ENCODE results near the gene NCKAP5. TPM values are rescaled to one million over a fixed set of nuclear protein-coding genes. Genes with fewer than 3 reads are reported as not detected.

The NCKAP5 gene
- total and polyA plus RNA-seq, 2 of the 13 experiments (the other 11 are each of a cell fraction or from before 2014, with no cell fraction given): 0.01 TPM; not detected in 1

GRCh38 chr2:132725748-132726147 is 842.5 kb downstream of the NCKAP5 start:
- POLR2A ChIA-PET: no interaction called here
- BruUV-seq (replicated peaks): no TSS peak

More at GRCh38 chr2:132725748-132726147, 842.5 kb downstream of the NCKAP5 start:
- Histone ChIP-seq H3K4me1 (ENCODE audit: insufficient read depth, low read length) (no peaks in the 10 kb centered on the region), H3K79me2 (ENCODE audit: insufficient read depth, low read length) (no peaks in the 10 kb centered on the region), H3K4me3 (replicated peaks in 1 of 3; ENCODE audit: insufficient read depth in 1 of 3, low read depth in 2 of 3, low read length in 3 of 3) (no peak overlapping the region), H3K27ac (ENCODE audit: extremely low read length, insufficient read depth, low read length) (no peak overlapping the region), H3K4me2 (ENCODE audit: low read depth, low read length) (no peak overlapping the region), H3K27me3 (ENCODE audit: control insufficient read depth in 1 of 2, insufficient read depth in 2 of 2, low read length in 2 of 2) (no peaks in the 10 kb centered on the region), H3K9me3 (ENCODE audit: low read length) (peaks cover 17% of the 10 kb centered on the region; the same call in 1 of the 2 replicates), H4K20me1 (ENCODE audit: insufficient read depth, low read length) (no peaks in the 10 kb centered on the region), H2AFZ (ENCODE audit: low read length) (no peak overlapping the region), H3K36me3 (replicated peaks in 1 of 2; ENCODE audit: control insufficient read depth in 1 of 2, insufficient read depth in 2 of 2, low read length in 2 of 2) (no peaks in the 10 kb centered on the region), H3K9ac (ENCODE audit: insufficient read depth, low read depth, low read length) (no peak overlapping the region)
- WGBS (ENCODE audit: low lambda C conversion rate): 40% methylated on average over 9 of the region's 9 CpGs
- in situ Hi-C loops (cut with HindIII; ENCODE audit: extremely low pct_ligation_motif_present, low pct_unique_long_range_greater_than_20kb): no loop called here
- no peak for FAIRE-seq
- TF ChIP-seq GATAD2A (CRISPR knock-in tag; IDR thresholded peaks at IDR 0.05) (no peak), ZNF713 (CRISPR knock-in tag; IDR thresholded peaks at IDR 0.05) (no peak), GATA4 (IDR thresholded peaks at IDR 0.05; ENCODE audit: borderline replicate concordance, low read depth) (no peak), KLF6 (CRISPR knock-in tag; IDR thresholded peaks at IDR 0.05) (no peak), SMYD3 (CRISPR knock-in tag; IDR thresholded peaks at IDR 0.05) (no peak), ZNF615 (CRISPR knock-in tag; IDR thresholded peaks at IDR 0.05; ENCODE audit: borderline replicate concordance) (no peak), ZNF770 (CRISPR knock-in tag; IDR thresholded peaks at IDR 0.05) (no peak), HNF4G (IDR thresholded peaks at IDR 0.05; ENCODE audit: borderline replicate concordance, low read depth, low read length) (no peak), HNF4G (CRISPR knock-in tag; IDR thresholded peaks at IDR 0.05; ENCODE audit: borderline replicate concordance, low read depth) (no peak), ZNF775 (CRISPR knock-in tag; IDR thresholded peaks at IDR 0.05; ENCODE audit: borderline replicate concordance) (no peak), ELF4 (CRISPR knock-in tag; IDR thresholded peaks at IDR 0.05; ENCODE audit: borderline replicate concordance) (no peak), PRDM4 (CRISPR knock-in tag; IDR thresholded peaks at IDR 0.05; ENCODE audit: borderline replicate concordance) (no peak), ZFP36L1 (CRISPR knock-in tag; IDR thresholded peaks at IDR 0.05) (no peak), ZNF547 (CRISPR knock-in tag; IDR thresholded peaks at IDR 0.05) (no peak), U2AF1 (optimal IDR thresholded peaks at IDR 0.05; ENCODE audit: low read depth, low read length) (no peak), HBP1 (CRISPR knock-in tag; IDR thresholded peaks at IDR 0.05; ENCODE audit: low read depth) (no peak), SNAPC5 (CRISPR knock-in tag; IDR thresholded peaks at IDR 0.05; ENCODE audit: borderline replicate concordance) (no peak), ZKSCAN5 (CRISPR knock-in tag; IDR thresholded peaks at IDR 0.05) (no peak)
- intact Hi-C loops (cut with micrococcal nuclease; ENCODE audit: unreplicated experiment): no loop called here
- no peak for DNase-seq (ENCODE audit: low spot score)
- ATAC-seq: no peak
- CTCF ChIA-PET (ENCODE audit: low intra/inter-chr PET ratio, low total read pairs): no interaction called here

Data from HepG2 (cell line).